ENCODE measurements around the gene OLR1.

OLR1 gene

DNA sequence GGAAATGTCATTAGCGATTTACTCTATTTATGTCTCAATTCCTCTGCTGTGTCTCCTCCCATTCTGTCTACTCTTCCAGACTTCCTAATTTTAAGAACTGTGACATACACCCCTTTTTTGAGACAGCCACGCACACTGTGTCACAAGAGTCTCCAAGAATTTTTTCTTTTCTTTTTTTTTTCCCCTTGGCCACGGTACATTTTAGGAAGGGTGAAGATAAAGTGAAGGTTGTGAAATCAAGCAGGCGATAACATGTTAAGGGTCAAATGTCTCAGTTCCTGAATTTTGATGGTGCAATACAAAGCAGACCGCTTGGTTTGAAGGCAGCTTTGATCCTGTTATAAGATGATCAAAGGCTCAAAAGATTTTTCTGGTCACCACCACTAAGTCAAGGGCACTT is 4.3 kb downstream of the OLR1 start:
- in situ Hi-C loops (cut with MboI; ENCODE audit: low pct_unique_long_range_greater_than_20kb, low sequenced_read_pairs, unreplicated experiment), result no loop called here
- no peak for DNase-seq (ENCODE audit: low spot score)
- no peak for TF ChIP-seq CTCF (IDR thresholded peaks at IDR 0.05; ENCODE audit: extremely low read depth, insufficient read depth, missing control alignments)

- in situ Hi-C loops (cut with MboI; ENCODE audit: low pct_unique_long_range_greater_than_20kb, low sequenced_read_pairs, unreplicated experiment), result no loop called here
- DNase-seq (ENCODE audit: low spot score), result no peak
- TF ChIP-seq CTCF (IDR thresholded peaks at IDR 0.05; ENCODE audit: extremely low read depth, insufficient read depth, missing control alignments), result no peak
These were observed 6.5 kb downstream of the OLR1 start for GRCh38 chr12:10165421-10165820.

GRCh38 chr12:10163084-10163483 is 8.8 kb downstream of the OLR1 start:
- no peak for DNase-seq (ENCODE audit: low spot score)
- in situ Hi-C loops (cut with MboI; ENCODE audit: low pct_unique_long_range_greater_than_20kb, low sequenced_read_pairs, unreplicated experiment), result no loop called here
- TF ChIP-seq CTCF (IDR thresholded peaks at IDR 0.05; ENCODE audit: extremely low read depth, insufficient read depth, missing control alignments), result no peak

GRCh38 chr12:10160617-10161385 is 11.1 kb downstream of the OLR1 start:
- in situ Hi-C loops (cut with MboI; ENCODE audit: low pct_unique_long_range_greater_than_20kb, low sequenced_read_pairs, unreplicated experiment), result no loop called here
- DNase-seq (ENCODE audit: low spot score), result no peak
- no peak for TF ChIP-seq CTCF (IDR thresholded peaks at IDR 0.05; ENCODE audit: extremely low read depth, insufficient read depth, missing control alignments)

GRCh38 chr12:10159280-10159679 is 12.7 kb downstream of the OLR1 start:
- no peak for TF ChIP-seq CTCF (IDR thresholded peaks at IDR 0.05; ENCODE audit: extremely low read depth, insufficient read depth, missing control alignments)
- in situ Hi-C loops (cut with MboI; ENCODE audit: low pct_unique_long_range_greater_than_20kb, low sequenced_read_pairs, unreplicated experiment), result no loop called here
- no peak for DNase-seq (ENCODE audit: low spot score)

DNA sequence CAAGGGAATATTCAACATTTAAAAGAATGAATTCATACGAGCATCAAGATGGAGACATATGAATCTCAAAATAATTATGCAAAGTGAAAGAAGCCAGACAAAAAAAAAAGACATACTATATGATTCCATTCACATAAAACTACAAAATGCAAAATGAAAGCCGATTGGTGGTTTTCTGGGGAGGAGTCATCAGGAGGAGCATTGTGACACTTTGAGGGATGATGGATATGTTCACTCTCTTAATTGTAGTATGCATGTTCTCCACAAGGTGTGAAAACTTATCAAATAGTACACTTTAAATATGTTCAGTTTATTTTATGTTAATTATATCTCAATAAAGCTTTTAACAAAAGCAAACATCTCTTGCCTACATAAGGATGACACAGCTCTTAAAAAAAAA is 13.5 kb downstream of the OLR1 start:
- DNase-seq (ENCODE audit: low spot score), result no peak
- in situ Hi-C loops (cut with MboI; ENCODE audit: low pct_unique_long_range_greater_than_20kb, low sequenced_read_pairs, unreplicated experiment), result no loop called here
- TF ChIP-seq CTCF (IDR thresholded peaks at IDR 0.05; ENCODE audit: extremely low read depth, insufficient read depth, missing control alignments), result no peak
